K562 (cell line): ENCODE results near the gene BMI1. TPM values are rescaled to one million over a fixed set of nuclear protein-coding genes. Genes with fewer than 3 reads are reported as not detected.

ENCODE experiments used
- ATAC-seq: fragments of 200-7000 bp; cut with Tn5 transposase; 3 replicates; pipeline ENCODE4 v1.9.1; 2020; ENCODE audit warnings: moderate library complexity
- BruUV-seq: library from RNA; stranded (reverse); fragments of 400-500 nt; replicated peaks from 2 replicates; lab custom pipeline; 2021; lab: Mats Ljungman, UMichigan
- CTCF ChIA-PET: fragments of 300-600 bp; formaldehyde crosslinking; extraction: SDS; loops from one replicate; lab custom pipeline; 2021; ENCODE audit warnings: low intra/inter-chr PET ratio; lab: Yijun Ruan, JAX
- POLR2A ChIA-PET: fragments of 300-600, 350-650 bp; sonication (Branson Sonifier 250); formaldehyde crosslinking; extraction: SDS; loops from one replicate; lab custom pipeline; 2021; ENCODE audit warnings: antibody characterized with exemption, inconsistent platforms; lab: Yijun Ruan, JAX
- DNase-seq, 4 experiments: peaks; one replicate each; pipeline versions ENCODE4 v3.0.0 to v3.0.0-alpha.2; 2011 to 2018; ENCODE audit warnings: low spot score in 3 of 4, mixed read lengths in 3 of 4; ENCODE audit errors: extremely low read depth in 1 of 4
- FAIRE-seq: peaks from 2 replicates; lab custom pipeline; 2011; peaks lifted over from hg19 to GRCh38; lab: Jason Lieb, UNC
- H2AFZ ChIP-seq: 2 replicates; pipeline ENCODE4 v1.6.0; 2011; ENCODE audit warnings: low read depth, low read length, control low read depth, inconsistent platforms
- H3K27ac ChIP-seq: fragments of 200-600 bp; 3 replicates; pipeline ENCODE4 v1.8.0; 2011; ENCODE audit warnings: low read depth, mild to moderate bottlenecking, control low read depth, inconsistent platforms, low read length, moderate library complexity, mixed read lengths; ENCODE audit errors: extremely low read depth
- H3K27me3 ChIP-seq, 2 experiments: fragments of 300-600 bp in 1 of 2; 2 replicates in 1 of 2; 3 replicates in 1 of 2; pipeline versions ENCODE4 v1.6.0 to v1.8.0; 2011; ENCODE audit warnings: inconsistent platforms in 2 of 2, low read length in 2 of 2, mild to moderate bottlenecking in 1 of 2, mixed read lengths in 1 of 2, moderate library complexity in 1 of 2; ENCODE audit not compliant: control insufficient read depth in 2 of 2, insufficient read depth in 2 of 2
- H3K36me3 ChIP-seq: fragments of 300-600 bp; 3 replicates; pipeline ENCODE4 v1.8.0; 2011; ENCODE audit warnings: mild to moderate bottlenecking, low read length, inconsistent platforms; ENCODE audit not compliant: control insufficient read depth, insufficient read depth
- H3K4me1 ChIP-seq, 2 experiments: fragments of 200-600 bp in 1 of 2; replicated peaks in 1 of 2; 2 replicates in 1 of 2; 3 replicates in 1 of 2; pipeline versions ENCODE4 v1.5.1 to v1.8.0; 2011; ENCODE audit warnings: inconsistent platforms in 2 of 2, low read length in 2 of 2, mild to moderate bottlenecking in 1 of 2, mixed read lengths in 1 of 2, moderate library complexity in 1 of 2; ENCODE audit not compliant: control insufficient read depth in 2 of 2, insufficient read depth in 2 of 2
- H3K4me2 ChIP-seq: 2 replicates; pipeline ENCODE4 v1.6.1; 2011; ENCODE audit warnings: low read length, control low read depth, inconsistent platforms, mixed read lengths; ENCODE audit not compliant: insufficient read depth
- H3K4me3 ChIP-seq: fragments of 200-600 bp; sonication (generic), shearing (Covaris generic); 2 replicates; pipeline ENCODE4 v1.5.1; 2016; ENCODE audit warnings: control low read depth, inconsistent platforms
- H3K79me2 ChIP-seq: fragments of 200-600 bp; 3 replicates; pipeline ENCODE4 v1.8.0; 2011; ENCODE audit warnings: low read length, inconsistent platforms; ENCODE audit not compliant: control insufficient read depth, insufficient read depth
- H3K9ac ChIP-seq, 2 experiments: 2 replicates each; pipeline versions ENCODE4 v1.6.0 to v1.6.1; 2011; ENCODE audit warnings: low read depth in 2 of 2, low read length in 2 of 2, control low read depth in 1 of 2, inconsistent platforms in 1 of 2, mild to moderate bottlenecking in 1 of 2, mixed read lengths in 1 of 2; ENCODE audit not compliant: insufficient read depth in 1 of 2
- H3K9me1 ChIP-seq: one replicate; pipeline ENCODE4 v1.6.0; 2011; ENCODE audit warnings: inconsistent platforms, mild to moderate bottlenecking, low read length, moderate library complexity; ENCODE audit not compliant: control insufficient read depth, insufficient read depth
- H3K9me3 ChIP-seq: replicated peaks from 2 replicates; pipeline ENCODE4 v1.5.1; 2011; ENCODE audit warnings: low read depth, low read length, inconsistent platforms; ENCODE audit not compliant: control insufficient read depth, insufficient read depth
- H4K20me1 ChIP-seq: replicated peaks from 2 replicates; pipeline ENCODE4 v1.6.1; 2011; ENCODE audit warnings: low read length, inconsistent platforms, mixed read lengths; ENCODE audit not compliant: control insufficient read depth, insufficient read depth
- ARID1B ChIP-seq: fragments of 450-650 bp; IDR thresholded peaks from 2 replicates; pipeline ENCODE4 v1.6.1; 2016; ENCODE audit warnings: antibody characterized with exemption, mild to moderate bottlenecking, inconsistent platforms
- DACH1 ChIP-seq: fragments of 450-650 bp; IDR thresholded peaks from 2 replicates; pipeline ENCODE4 v1.6.1; 2018; ENCODE audit not compliant: partially characterized antibody
- LARP7 ChIP-seq: fragments of 450-650 bp; IDR thresholded peaks from 2 replicates; pipeline ENCODE4 v1.6.1; 2016
- MEIS2 ChIP-seq: fragments of 450-650 bp; IDR thresholded peaks from 2 replicates; pipeline ENCODE4 v1.6.1; 2014; ENCODE audit warnings: mild to moderate bottlenecking; ENCODE audit not compliant: partially characterized antibody
- MNT ChIP-seq, 2 experiments: fragments of 450-650 bp; conservative IDR thresholded peaks; 2 replicates each; pipeline ENCODE4 v1.6.1; 2017; ENCODE audit warnings: mild to moderate bottlenecking in 2 of 2, moderate library complexity in 2 of 2
- TAL1 ChIP-seq: fragments of 450-650 bp; IDR thresholded peaks from 2 replicates; pipeline ENCODE4 v1.6.1; 2016; ENCODE audit warnings: mild to moderate bottlenecking
- TCF7L2 ChIP-seq: fragments of 150-350 bp; IDR thresholded peaks from 2 replicates; pipeline ENCODE4 v1.6.1; 2016; ENCODE audit warnings: low read depth, mild to moderate bottlenecking, low read length, moderate library complexity
- THRAP3 ChIP-seq: fragments of 450-650 bp; IDR thresholded peaks from 2 replicates; pipeline ENCODE4 v1.6.1; 2016; ENCODE audit warnings: mild to moderate bottlenecking, inconsistent platforms, borderline replicate concordance
- WGBS: fragments of 100-300 bp; shearing (Covaris generic); methylation state at CpG from one replicate; pipeline ENCODE4 v1.1.6; 2016; ENCODE audit warnings: low coverage, mixed read lengths; ENCODE audit not compliant: insufficient coverage; ENCODE audit errors: missing lambda C conversion rate; 5-methylcytosine and 5-hydroxymethylcytosine counted together
- in situ Hi-C: fragments of 300-500 bp; cut with MboI; formaldehyde crosslinking; loops from 4 replicates; pipeline ENCODE4 v1.15.0; 2018; ENCODE audit warnings: inconsistent platforms, mixed read lengths
- intact Hi-C: fragments of 100-400 bp; cut with micrococcal nuclease; formaldehyde crosslinking; loops from 2 replicates; pipeline ENCODE4 v1.14.2; 2022
- polyA plus RNA-seq, 8 experiments: library from polyadenylated mRNA; depleted of rRNA in 4 of 8; stranded (reverse) in 5 of 8; unstranded in 3 of 8; fragments of >200 nt; fragmentation: Nextera tagmentation in 2 of 8; fragmentation: Illumina TruSeq in 1 of 8; extraction: Ambion mirVana in 2 of 8; extraction: Trizol in 1 of 8; gene quantifications; 2 replicates each; pipeline versions ENCODE4 v1.2.1 to v1.2.3, GENCODE V29; 2011 to 2014; ENCODE audit warnings: inconsistent platforms in 1 of 8, missing spikeins in 1 of 8
- total RNA-seq, 7 experiments: library from RNA; depleted of rRNA in 6 of 7; stranded (reverse); fragments of >200 nt in 6 of 7; fragmentation: Illumina TruSeq in 2 of 7; extraction: Trizol in 2 of 7; gene quantifications; 2 replicates each; pipeline versions ENCODE4 v1.2.1 to v1.2.3, GENCODE V29; 2011 to 2021; ENCODE audit warnings: low replicate concordance in 1 of 7

Gene BMI1
- total and polyA plus RNA-seq, 9 of the 15 experiments (the other 6 are each of a cell fraction or from before 2014, with no cell fraction given) = 21.4 to 103 (median 70.8) TPM

- TF ChIP-seq MNT (conservative IDR thresholded peaks at IDR 0.05) = 0 out of 4 replicates have a peak, but pooled peaks have one; percentile 9 to 31
- TF ChIP-seq, all 486 proteins: peak for 5
Observed at GRCh38 chr10:22319547-22319979, 1.3 kb upstream of the BMI1 start (continued).

- POLR2A ChIA-PET = interaction anchor here (0.6 to 1.2 kb wide), 5 partner anchors 36 to 680 kb away, joined by 3 read pairs; no protein-coding TSS in a partner anchor
- BruUV-seq = no TSS peak
- ATAC-seq = no peak
- in situ Hi-C loops = no loop called here
- Histone ChIP-seq H3K4me3 (peak overlapping the region; percentile 77), H3K9ac (peak overlapping the region; percentile 84 to 92), H3K9me3 (no peaks in the 10 kb centered on the region), H2AFZ (peak overlapping the region; percentile 34; the same call in 1 of the 2 replicates), H3K4me2 (peak overlapping the region; percentile 81), H3K36me3 (no peaks in the 10 kb centered on the region), H3K4me1 (peaks cover 11 to 23% of the 10 kb centered on the region in 2 experiments; a peak in 3 of 5 replicates), H3K27ac (peak overlapping the region; percentile 95), H4K20me1 (0 out of 2 replicates have a peak, but pooled peaks cover 6% of the 10 kb centered on the region), H3K9me1 (no peaks in the 10 kb centered on the region), H3K79me2 (peaks cover 83% of the 10 kb centered on the region), H3K27me3 (peaks cover 6 to 7% of the 10 kb centered on the region in 2 experiments; a peak in 3 of 5 replicates)
- WGBS = 0% methylated on average over 24 of the region's 30 CpGs
- peak in 1 of 4 experiments; percentile 70 for DNase-seq
- intact Hi-C loops = loop anchor here (2.0 to 10.0 kb wide), 4 partner anchors 192 to 793 kb away; partner anchors contain the start of gene SKIDA1
- CTCF ChIA-PET = no interaction called here
- no peak for FAIRE-seq
- TF ChIP-seq MEIS2 = peak; percentile 82
- 0 out of 2 replicates have a peak, but pooled peaks have one; percentile 4 for TF ChIP-seq TAL1
- TF ChIP-seq THRAP3 = 0 out of 2 replicates have a peak, but pooled peaks have one; percentile 35
- no peak for TF ChIP-seq TCF7L2
- 0 out of 2 replicates have a peak, but pooled peaks have one; percentile 58 for TF ChIP-seq LARP7
- TF ChIP-seq ARID1B = 0 out of 2 replicates have a peak, but pooled peaks have one; percentile 17
- no peak for TF ChIP-seq DACH1
Observed at GRCh38 chr10:22319980-22320558, 830 bp upstream of the BMI1 start.
